K562 (cell line): ENCODE measurements around the gene LAGE3.

Source experiments
- CTCF ChIP-seq, 3 experiments: IDR thresholded peaks in 2 of 3; conservative IDR thresholded peaks in 1 of 3; 2 replicates each; pipeline ENCODE4 v1.5.1; 2011 to 2012; ENCODE audit warnings: low read length in 3 of 3, mild to moderate bottlenecking in 3 of 3, control low read depth in 2 of 3, improper control_type of control experiment in 1 of 3, inconsistent platforms in 1 of 3, low read depth in 1 of 3, mixed read lengths in 1 of 3, moderate library complexity in 1 of 3; ENCODE audit not compliant: insufficient read depth in 2 of 3
- MAZ ChIP-seq, 2 experiments: fragments of 450-650 bp in 1 of 2; sonication (generic) in 1 of 2; formaldehyde crosslinking; IDR thresholded peaks in 1 of 2; conservative IDR thresholded peaks in 1 of 2; 2 replicates each; pipeline versions ENCODE4 v1.4.0 to v1.5.0; 2020; ENCODE audit warnings: mild to moderate bottlenecking in 1 of 2, missing genetic modification reagents in 1 of 2
- MXD1 ChIP-seq: fragments of 250-450 bp; sonication (Bioruptor Pico); IDR thresholded peaks from 2 replicates; pipeline ENCODE4 v1.8.0; 2021; ENCODE audit warnings: borderline replicate concordance, mild to moderate bottlenecking, moderate library complexity; ENCODE audit not compliant: poor library complexity, severe bottlenecking
- ZNF274 ChIP-seq: IDR thresholded peaks from 2 replicates; pipeline ENCODE4 v1.6.1; 2011; ENCODE audit warnings: low read depth, mild to moderate bottlenecking, low read length, moderate library complexity, borderline replicate concordance

GRCh38 chrX:154457491-154458115 lies 21.5 kb downstream of the LAGE3 start:
- TF ChIP-seq MAZ (CRISPR knock-in tag; conservative IDR thresholded peaks at IDR 0.05 in 1 of 2, IDR thresholded peaks at IDR 0.05 in 1 of 2) = peak in 1 of 2 experiments; percentile 44; a peak in 1 of 4 replicates
- no peak for TF ChIP-seq MXD1 (CRISPR knock-in tag)
- no peak for TF ChIP-seq ZNF274
- no peak for TF ChIP-seq CTCF (IDR thresholded peaks at IDR 0.05 in 2 of 3, conservative IDR thresholded peaks at IDR 0.05 in 1 of 3; ENCODE audit: insufficient read depth in 2 of 3, low read depth in 1 of 3, low read length in 3 of 3)
